OCI-LY3 (cell line): ENCODE measurements around the gene USE1.

Experiments
- H2AFZ ChIP-seq: fragments of 200-600, 300-600 bp; shearing (Covaris generic); 2 replicates; pipeline ENCODE4 v1.6.0; 2014; ENCODE audit warnings: antibody characterized with exemption, low read depth, low read length
- H3K27ac ChIP-seq: fragments of 200-600, 300-600 bp; sonication (generic); 2 replicates; pipeline ENCODE4 v1.5.1; 2014; ENCODE audit warnings: mild to moderate bottlenecking, low read length, moderate library complexity, mixed read lengths
- H3K27me3 ChIP-seq: fragments of 200-600, 300-600 bp; sonication (generic); 2 replicates; pipeline ENCODE4 v1.6.1; 2014; ENCODE audit warnings: low read depth, low read length, mixed read lengths
- H3K36me3 ChIP-seq: fragments of 200-600, 300-600 bp; sonication (generic); replicated peaks from 2 replicates; pipeline ENCODE3; 2014; ENCODE audit warnings: low read depth, low read length, mixed read lengths
- H3K4me1 ChIP-seq: fragments of 300-600, 200-600 bp; sonication (generic); 2 replicates; pipeline ENCODE4 v1.6.1; 2014; ENCODE audit warnings: low read length, mixed read lengths
- H3K4me2 ChIP-seq: fragments of 200-600, 300-600 bp; sonication (generic); 2 replicates; pipeline ENCODE4 v1.6.1; 2014; ENCODE audit warnings: low read length, mixed read lengths
- H3K4me3 ChIP-seq: fragments of 300-600, 200-600 bp; sonication (generic); 2 replicates; pipeline ENCODE4 v1.5.1; 2014; ENCODE audit warnings: antibody characterized with exemption, mild to moderate bottlenecking, low read length, moderate library complexity
- H3K79me2 ChIP-seq: fragments of 300-600, 200-600 bp; shearing (Covaris generic); 2 replicates; pipeline ENCODE4 v1.6.1; 2014; ENCODE audit warnings: mild to moderate bottlenecking, low read length, mixed read lengths
- H3K9ac ChIP-seq: fragments of 300-600, 200-600 bp; shearing (Covaris generic); 2 replicates; pipeline ENCODE4 v1.6.0; 2014; ENCODE audit warnings: mild to moderate bottlenecking, low read length, moderate library complexity
- H3K9me3 ChIP-seq: fragments of 200-600, 300-600 bp; shearing (Covaris generic); 2 replicates; pipeline ENCODE4 v1.6.1; 2014; ENCODE audit warnings: low read length, mixed read lengths; ENCODE audit not compliant: insufficient read depth
- H4K20me1 ChIP-seq: fragments of 200-600, 300-600 bp; sonication (generic); 2 replicates; pipeline ENCODE4 v1.6.1; 2016; ENCODE audit warnings: low read length, mixed read lengths; ENCODE audit not compliant: insufficient read depth
- CTCF ChIP-seq: fragments of 200-600, 300-600 bp; sonication (generic); IDR thresholded peaks from 2 replicates; pipeline ENCODE4 v1.5.1; 2014; ENCODE audit warnings: antibody characterized with exemption, low read length, low read depth
- EZH2phosphoT487 ChIP-seq: fragments of 200-600 bp; shearing (Covaris generic); IDR thresholded peaks from 2 replicates; pipeline ENCODE4 v1.6.1; 2018; ENCODE audit warnings: antibody characterized with exemption, mixed run types, low read depth

Gene USE1

DNA sequence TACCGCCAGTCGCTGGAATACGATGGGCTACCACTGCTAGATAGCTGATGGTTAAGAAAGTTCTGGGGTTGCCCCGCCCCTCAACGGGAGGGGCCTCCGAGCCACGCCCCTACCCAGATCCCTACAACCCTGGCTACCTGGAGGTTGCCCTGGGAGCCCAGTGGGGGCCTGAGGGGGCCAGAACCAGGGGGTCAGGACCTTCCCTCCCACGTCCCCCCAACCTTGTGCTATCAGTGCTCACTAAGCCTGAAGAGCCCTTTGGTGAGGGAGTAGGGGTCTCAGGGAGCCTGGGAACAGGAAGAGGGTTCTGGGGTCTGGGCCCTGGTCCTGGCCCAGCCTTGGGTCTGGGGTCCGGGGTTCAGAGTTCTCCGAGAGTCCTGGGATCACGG is 19.7 kb downstream of the USE1 start:
- Histone ChIP-seq H3K36me3 (peaks cover 16% of the 10 kb centered on the region), H3K79me2 (peaks cover 11% of the 10 kb centered on the region)

GRCh38 chr19:17235300-17235970 is 20.3 kb downstream of the USE1 start:
- peak overlapping the region; percentile 84 for H3K4me3 ChIP-seq
- H3K4me2 ChIP-seq: peak overlapping the region; percentile 98
- H3K36me3 ChIP-seq: peaks cover 16% of the 10 kb centered on the region
- H3K9me3 ChIP-seq: no peaks in the 10 kb centered on the region
- peaks cover 11% of the 10 kb centered on the region for H3K4me1 ChIP-seq
- peak overlapping the region; percentile 37 for H3K27ac ChIP-seq
- no peak overlapping the region; the same call in 1 of the 2 replicates for H2AFZ ChIP-seq
- no peaks in the 10 kb centered on the region for H3K27me3 ChIP-seq
- peaks cover 11% of the 10 kb centered on the region for H3K79me2 ChIP-seq
- peaks cover 11% of the 10 kb centered on the region; the same call in 1 of the 2 replicates for H4K20me1 ChIP-seq
- H3K9ac ChIP-seq: peak overlapping the region; percentile 72
- TF ChIP-seq EZH2phosphoT487 (no peak), CTCF (peak; percentile 79)

More for the DNA sequence above, 19.7 kb downstream of the USE1 start:
- peak overlapping the region; percentile 84 for H3K4me3 ChIP-seq
- H3K9me3 ChIP-seq: no peaks in the 10 kb centered on the region
- H3K4me2 ChIP-seq: peak overlapping the region; percentile 98
- no peak overlapping the region for H2AFZ ChIP-seq
- TF ChIP-seq EZH2phosphoT487: no peak
- no peak for TF ChIP-seq CTCF
- no peaks in the 10 kb centered on the region for H3K27me3 ChIP-seq
- peaks cover 11% of the 10 kb centered on the region; the same call in 1 of the 2 replicates for H4K20me1 ChIP-seq
- peak overlapping the region; percentile 72 for H3K9ac ChIP-seq
- peak overlapping the region; percentile 37 for H3K27ac ChIP-seq
- peaks cover 11% of the 10 kb centered on the region for H3K4me1 ChIP-seq

- no peak overlapping the region; the same call in 1 of the 2 replicates for H2AFZ ChIP-seq
- peak overlapping the region; percentile 98 for H3K4me2 ChIP-seq
- no peak for TF ChIP-seq EZH2phosphoT487
- no peak for TF ChIP-seq CTCF
Measured at GRCh38 chr19:17235971-17236777, 21.0 kb downstream of the USE1 start.

More at GRCh38 chr19:17235971-17236777, 21.0 kb downstream of the USE1 start:
- peak overlapping the region; percentile 84 for H3K4me3 ChIP-seq
- H3K79me2 ChIP-seq: peaks cover 11% of the 10 kb centered on the region
- no peaks in the 10 kb centered on the region for H3K9me3 ChIP-seq
- H3K36me3 ChIP-seq: peaks cover 12% of the 10 kb centered on the region
- H3K27ac ChIP-seq: peak overlapping the region; percentile 37; the same call in 1 of the 2 replicates
- peaks cover 11% of the 10 kb centered on the region for H3K4me1 ChIP-seq
- peaks cover 14% of the 10 kb centered on the region; the same call in 1 of the 2 replicates for H4K20me1 ChIP-seq
- H3K9ac ChIP-seq: peak overlapping the region; percentile 72
- no peaks in the 10 kb centered on the region for H3K27me3 ChIP-seq
